PC-9 (cell line): ENCODE measurements around the gene MGST1. TPM values are rescaled to one million over a fixed set of nuclear protein-coding genes. Genes with fewer than 3 reads are reported as not detected.
A peak's percentile ranks its signal among the peaks of the same experiment; 100 is the strongest.

ENCODE experiments used
- BruUV-seq: library from RNA; stranded (reverse); fragments of 400-500 nt; replicated peaks from 2 replicates; lab custom pipeline; 2021; lab: Mats Ljungman, UMichigan
- CTCF ChIA-PET: fragments of 300-600 bp; sonication (Branson Sonifier 250); formaldehyde crosslinking; loops from one replicate; lab custom pipeline; 2022; ENCODE audit warnings: antibody characterized with exemption; lab: Charles Lee
- POLR2A ChIA-PET: fragments of 300-600 bp; sonication (Branson Sonifier 250); formaldehyde crosslinking; loops from one replicate; lab custom pipeline; 2022; ENCODE audit warnings: antibody characterized with exemption; ENCODE audit not compliant: unreplicated experiment; lab: Charles Lee
- DNase-seq, 2 experiments: peaks; one replicate each; pipeline versions ENCODE4 v3.0.0 to v3.0.0-alpha.2; 2015 to 2022; ENCODE audit warnings: mixed read lengths in 1 of 2
- H2AFZ ChIP-seq: fragments of 200-600 bp; sonication (generic); 2 replicates; pipeline ENCODE4 v1.8.1; 2017; ENCODE audit warnings: antibody characterized with exemption
- H3F3A ChIP-seq: fragments of 200-600 bp; sonication (generic); 2 replicates; pipeline ENCODE4 v1.8.1; 2017; ENCODE audit warnings: antibody characterized with exemption, mild to moderate bottlenecking, low read depth; ENCODE audit not compliant: insufficient read depth
- H3K27ac ChIP-seq: fragments of 200-600 bp; sonication (generic); 2 replicates; pipeline ENCODE4 v1.6.1; 2016; ENCODE audit warnings: mixed run types
- H3K27me3 ChIP-seq: fragments of 200-600 bp; sonication (generic); 2 replicates; pipeline ENCODE4 v1.6.1; 2016; ENCODE audit warnings: low read depth, mixed run types; ENCODE audit not compliant: insufficient read depth
- H3K36me3 ChIP-seq: fragments of 200-600 bp; sonication (generic); 2 replicates; pipeline ENCODE4 v1.6.1; 2016; ENCODE audit warnings: low read depth, mixed run types
- H3K4me1 ChIP-seq: fragments of 200-600 bp; sonication (generic); replicated peaks from 2 replicates; pipeline ENCODE4 v1.6.1; 2016; ENCODE audit warnings: mixed run types; ENCODE audit not compliant: insufficient read depth
- H3K4me2 ChIP-seq: fragments of 200-600 bp; sonication (generic); 2 replicates; pipeline ENCODE4 v1.6.1; 2017; ENCODE audit warnings: mixed run types
- H3K4me3 ChIP-seq: fragments of 200-600 bp; sonication (generic); 2 replicates; pipeline ENCODE4 v1.6.1; 2016; ENCODE audit warnings: mixed run types
- H3K79me2 ChIP-seq: fragments of 200-600 bp; sonication (generic); 2 replicates; pipeline ENCODE4 v1.6.1; 2017; ENCODE audit warnings: low read depth, mixed run types
- H3K9me2 ChIP-seq: fragments of 200-600 bp; sonication (generic); 2 replicates; pipeline ENCODE4 v1.8.1; 2017; ENCODE audit warnings: mild to moderate bottlenecking; ENCODE audit not compliant: insufficient read depth
- H3K9me3 ChIP-seq: fragments of 200-600 bp; sonication (generic); 2 replicates; pipeline ENCODE4 v1.8.1; 2016; ENCODE audit warnings: low read depth; ENCODE audit not compliant: insufficient read depth
- H4K20me1 ChIP-seq: fragments of 200-600 bp; sonication (generic); 2 replicates; pipeline ENCODE4 v1.8.1; 2017; ENCODE audit not compliant: insufficient read depth
- CTCF ChIP-seq: fragments of 200-600 bp; sonication (generic); conservative IDR thresholded peaks from 2 replicates; pipeline ENCODE4 v1.6.1; 2017; ENCODE audit warnings: mixed run types, antibody characterized with exemption, mild to moderate bottlenecking, moderate library complexity
- EZH2 ChIP-seq: fragments of 200-600 bp; sonication (generic); IDR thresholded peaks from 2 replicates; pipeline ENCODE4 v1.8.0; 2017; ENCODE audit warnings: antibody characterized with exemption, low read depth
- intact Hi-C: fragments of 100-400 bp; cut with micrococcal nuclease; formaldehyde crosslinking; loops from one replicate; pipeline ENCODE4 v1.10.0; 2022; ENCODE audit not compliant: unreplicated experiment
- total RNA-seq: library from RNA; stranded (reverse); gene quantifications from 2 replicates; pipeline ENCODE4 v1.2.3, GENCODE V29; 2021

MGST1 gene
- total RNA-seq, 1 experiment from 2014 or later = 766 TPM

DNA sequence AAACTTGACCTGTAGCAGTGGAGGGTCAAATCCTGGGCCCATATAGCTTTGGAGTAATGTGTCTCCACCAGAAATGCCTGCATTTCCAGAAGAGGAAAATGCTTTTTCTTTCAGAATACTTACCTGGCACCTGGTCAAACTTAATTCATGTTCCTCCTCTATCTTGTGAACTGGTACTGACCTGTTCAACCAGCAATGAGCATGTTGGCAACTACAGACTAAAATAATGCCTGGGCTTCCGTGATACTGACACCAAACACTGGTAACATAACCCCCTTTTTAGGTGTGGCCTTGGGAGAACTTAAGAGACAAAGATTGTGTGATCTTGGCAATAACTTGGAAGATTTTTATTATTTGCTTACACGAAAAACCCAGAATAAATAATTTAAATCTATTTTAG lies 23.8 kb upstream of the MGST1 start:
- TF ChIP-seq EZH2 (no peak), CTCF (no peak)
- Histone ChIP-seq H3K36me3 (no peaks in the 10 kb centered on the region), H3K4me3 (no peak overlapping the region), H3K27me3 (no peaks in the 10 kb centered on the region), H3K9me3 (peaks cover 15% of the 10 kb centered on the region; the same call in 1 of the 2 replicates), H3K4me2 (no peak overlapping the region), H3K9me2 (no peaks in the 10 kb centered on the region), H3K79me2 (no peaks in the 10 kb centered on the region), H4K20me1 (no peaks in the 10 kb centered on the region), H3F3A (no peaks in the 10 kb centered on the region), H3K27ac (no peak overlapping the region), H2AFZ (no peak overlapping the region), H3K4me1 (peaks cover 18% of the 10 kb centered on the region)
- ChIA-PET CTCF (no interaction called here), POLR2A (interaction anchor here (0.6 kb wide), 1 partner anchor 24 kb away, joined by 4 read pairs; no protein-coding TSS in a partner anchor)
- BruUV-seq = no TSS peak
- peak; percentile 41 for DNase-seq
- intact Hi-C loops = loop anchor here (1.0 kb wide), 2 partner anchors 9 to 27 kb away; no protein-coding TSS in a partner anchor

DNA sequence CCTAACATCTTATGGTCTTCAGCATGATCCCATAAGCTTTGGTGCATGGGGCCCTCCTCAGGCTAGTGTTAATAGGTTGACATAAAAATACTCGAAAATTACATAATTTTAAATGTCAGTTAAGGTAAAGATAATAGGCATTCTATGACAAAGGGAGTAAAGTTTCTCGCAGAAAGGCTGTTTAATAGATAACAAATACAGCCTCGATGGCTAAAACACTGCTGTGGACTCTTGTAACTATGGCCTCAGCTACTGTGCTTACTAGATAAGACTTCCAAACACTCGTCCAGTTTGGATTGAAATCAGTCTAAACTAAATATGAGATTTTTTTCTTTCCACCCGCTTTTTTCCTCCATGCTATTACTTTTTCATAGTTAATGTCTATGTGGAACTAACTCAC lies 23.2 kb upstream of the MGST1 start:
- Histone ChIP-seq H3K36me3 (no peaks in the 10 kb centered on the region), H3K27ac (no peak overlapping the region), H3K9me3 (peaks cover 15% of the 10 kb centered on the region; the same call in 1 of the 2 replicates), H3K4me3 (no peak overlapping the region), H2AFZ (no peak overlapping the region), H3K4me1 (peaks cover 21% of the 10 kb centered on the region), H4K20me1 (no peaks in the 10 kb centered on the region), H3K79me2 (no peaks in the 10 kb centered on the region), H3K27me3 (no peaks in the 10 kb centered on the region), H3F3A (no peaks in the 10 kb centered on the region), H3K9me2 (no peaks in the 10 kb centered on the region), H3K4me2 (no peak overlapping the region)
- ChIA-PET POLR2A (no interaction called here), CTCF (no interaction called here)
- no TSS peak for BruUV-seq
- TF ChIP-seq CTCF = no peak
- TF ChIP-seq EZH2 = no peak
- intact Hi-C loops = no loop called here
- no peak for DNase-seq

- CTCF ChIA-PET = no interaction called here
- no peaks in the 10 kb centered on the region for H4K20me1 ChIP-seq
- H3K79me2 ChIP-seq = no peaks in the 10 kb centered on the region
- H2AFZ ChIP-seq = no peak overlapping the region
- no peaks in the 10 kb centered on the region for H3K27me3 ChIP-seq
- TF ChIP-seq CTCF = no peak
- POLR2A ChIA-PET = no interaction called here
- no peaks in the 10 kb centered on the region for H3K9me2 ChIP-seq
- DNase-seq = no peak
- H3F3A ChIP-seq = peaks cover under 1% of the 10 kb centered on the region; the same call in 1 of the 2 replicates
- H3K9me3 ChIP-seq = peaks cover 15% of the 10 kb centered on the region; the same call in 1 of the 2 replicates
- intact Hi-C loops = no loop called here
- BruUV-seq = no TSS peak
- H3K27ac ChIP-seq = no peak overlapping the region
- H3K4me1 ChIP-seq = peaks cover 26% of the 10 kb centered on the region
- H3K4me3 ChIP-seq = no peak overlapping the region
- H3K4me2 ChIP-seq = no peak overlapping the region
- no peaks in the 10 kb centered on the region for H3K36me3 ChIP-seq
These were observed 22.7 kb upstream of the MGST1 start for GRCh38 chr12:16324772-16325171.
